ENCODE results near the gene MUS81.

MUS81 gene

GRCh38 chr11:65873318-65874156 lies 13.3 kb downstream of the MUS81 start:
- DNase-seq = peak; percentile 98

GRCh38 chr11:65879617-65880016 lies 19.4 kb downstream of the MUS81 start, which contains the start of gene CTSW:
CTSW (plus strand) TSS chr11:65879837; CDS start chr11:65879855, 18 bp downstream.
- DNase-seq = no peak

- DNase-seq = no peak
Measured at GRCh38 chr11:65880027-65880426, 19.8 kb downstream of the MUS81 start.

GRCh38 chr11:65880844-65881421 lies 20.7 kb downstream of the MUS81 start:
- no peak for DNase-seq

GRCh38 chr11:65882120-65883057 lies 22.2 kb downstream of the MUS81 start:
- no peak for DNase-seq

- no peak for DNase-seq
Measured at GRCh38 chr11:65883058-65883761, 23.0 kb downstream of the MUS81 start.

GRCh38 chr11:65883786-65884715 lies 23.8 kb downstream of the MUS81 start:
- no peak for DNase-seq

- DNase-seq = peak; percentile 89
Measured at GRCh38 chr11:65884716-65885092, 24.5 kb downstream of the MUS81 start.

GRCh38 chr11:65885231-65885630 lies 25.0 kb downstream of the MUS81 start:
- no peak for DNase-seq

GRCh38 chr11:65885808-65886536 lies 25.7 kb downstream of the MUS81 start:
- DNase-seq = no peak

GRCh38 chr11:65886826-65887722 lies 26.8 kb downstream of the MUS81 start:
- DNase-seq = no peak

- no peak for DNase-seq
Measured at GRCh38 chr11:65887723-65888162, 27.5 kb downstream of the MUS81 start.

- DNase-seq = peak; percentile 99
Measured at GRCh38 chr11:65888163-65888814, 28.1 kb downstream of the MUS81 start, which contains the start of gene FIBP. FIBP (minus strand) TSS chr11:65888471; CDS start chr11:65888418, 53 bp downstream.

- DNase-seq = peak; percentile 100
Measured at GRCh38 chr11:65890324-65891218, 30.3 kb downstream of the MUS81 start, which contains the start of gene CCDC85B. CCDC85B (plus strand) TSS chr11:65890673; CDS start chr11:65890784, 111 bp downstream.

GRCh38 chr11:65891219-65892136 lies 31.2 kb downstream of the MUS81 start:
- peak; percentile 62 for DNase-seq

- DNase-seq = peak; percentile 57
Measured at GRCh38 chr11:65892137-65892540, 31.9 kb downstream of the MUS81 start.
